Activated naive CD4-positive, alpha-beta T cell treated with anti-CD3 and anti-CD28 coated beads, Interleukin-2, amount 50 U/mL, for 72 hours (primary cell): ENCODE data around the gene NAPB. TPM values are rescaled to one million over a fixed set of nuclear protein-coding genes. Genes with fewer than 3 reads are reported as not detected.
A peak's percentile ranks its signal among the peaks of the same experiment; 100 is the strongest.

Experiments
- ATAC-seq, 2 donors: fragments of 150-1000 bp; cut with Tn5 transposase; 2 replicates each; pipeline ENCODE4 v1.10.0; 2021; ENCODE audit warnings: mild to moderate bottlenecking in 2 of 2, moderate library complexity in 2 of 2
- DNase-seq, 2 donors: peaks; one replicate each; pipeline ENCODE4 v3.0.0; 2021 to 2022; ENCODE audit warnings: low spot score in 2 of 2
- H3K27ac Mint-ChIP-seq, 2 donors: one replicate each; pipeline ENCODE4 v1.8.0; 2022; ENCODE audit warnings: mild to moderate bottlenecking in 2 of 2, mixed read lengths in 2 of 2
- H3K36me3 Mint-ChIP-seq, 2 donors: one replicate each; pipeline ENCODE4 v1.8.0; 2022; ENCODE audit warnings: mixed read lengths in 2 of 2
- H3K9me3 Mint-ChIP-seq, 2 donors: one replicate each; pipeline ENCODE4 v1.8.0; 2022; ENCODE audit warnings: mixed read lengths in 2 of 2
- total RNA-seq, 2 donors: library from RNA; stranded (reverse); gene quantifications; one replicate each; pipeline ENCODE4 v1.2.3, GENCODE V29; 2022

NAPB gene
- total RNA-seq, 2 donors from 2014 or later: 10.1 to 16.2 TPM

DNA sequence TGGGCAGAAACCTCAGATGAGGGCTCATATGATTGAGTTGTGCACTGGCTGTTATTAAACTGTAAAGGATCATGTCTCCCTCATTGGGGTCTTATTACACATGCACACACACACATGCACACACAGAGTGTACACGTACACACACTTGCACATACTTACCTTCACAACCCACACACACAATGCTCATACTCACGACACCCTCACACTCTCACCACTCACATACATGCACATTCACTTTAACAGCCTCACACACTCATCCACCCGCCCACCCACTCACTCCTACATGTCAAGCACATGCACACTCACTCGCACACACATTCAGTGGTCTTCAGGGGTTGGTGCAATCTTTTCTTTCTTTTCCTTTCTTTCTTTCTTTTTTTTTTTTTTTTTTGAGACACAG lies 23.6 kb upstream of the NAPB start:
- H3K27ac Mint-ChIP-seq: no peak overlapping the region

DNA sequence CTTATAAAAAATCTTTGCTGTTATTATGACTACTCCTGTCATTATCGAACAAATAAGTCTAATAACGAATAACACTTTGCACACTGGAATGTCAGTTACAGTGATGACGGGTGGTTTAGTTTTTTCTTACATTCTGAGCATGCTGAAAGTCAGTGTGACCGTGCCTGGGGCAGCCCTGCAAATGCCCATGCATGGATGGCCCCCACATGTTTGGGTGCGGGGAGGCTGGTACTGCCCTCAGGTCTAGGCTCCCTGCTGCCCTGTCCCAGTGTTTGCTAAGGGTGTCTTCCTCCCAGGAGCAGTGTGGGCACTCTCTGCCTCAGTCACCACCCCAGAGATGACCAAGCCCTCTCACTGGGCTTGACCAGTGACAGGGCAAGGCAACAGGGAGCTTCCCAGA lies 21.1 kb upstream of the NAPB start:
- DNase-seq: no peak
- H3K36me3 Mint-ChIP-seq: no peaks in the 10 kb centered on the region
- no peak overlapping the region for H3K27ac Mint-ChIP-seq
- H3K9me3 Mint-ChIP-seq: no peaks in the 10 kb centered on the region
- no peak for ATAC-seq

More for the DNA sequence above, 23.6 kb upstream of the NAPB start:
- H3K9me3 Mint-ChIP-seq: no peaks in the 10 kb centered on the region
- no peak for DNase-seq
- ATAC-seq: no peak
- no peaks in the 10 kb centered on the region for H3K36me3 Mint-ChIP-seq

DNA sequence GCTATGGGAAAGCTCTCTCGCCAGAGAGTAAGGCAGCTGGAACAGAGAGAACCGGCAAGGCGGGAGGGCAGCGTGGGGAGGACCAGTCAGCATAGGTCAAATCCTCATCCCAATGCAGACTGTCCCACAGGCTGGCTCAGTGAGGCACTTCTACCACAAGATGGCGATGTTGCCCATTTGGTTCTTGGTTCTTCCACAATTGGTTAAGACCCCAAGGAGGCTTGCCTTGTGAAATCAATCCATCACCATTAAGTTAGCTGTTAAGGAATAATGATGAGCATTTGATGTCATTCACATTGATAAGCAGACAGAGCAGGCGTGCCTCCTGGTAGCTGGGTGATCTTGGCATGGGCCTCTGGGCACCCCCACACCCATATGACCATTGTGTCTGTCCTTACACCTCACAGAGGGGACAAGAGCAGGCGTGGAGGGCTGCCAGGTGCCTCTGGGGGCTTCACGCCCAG lies 20.6 kb upstream of the NAPB start:
- DNase-seq: peak in 1 of 2 donors; percentile 70
- Mint-ChIP-seq H3K9me3 (no peaks in the 10 kb centered on the region), H3K27ac (no peak overlapping the region), H3K36me3 (no peaks in the 10 kb centered on the region)
- peak; percentile 71 to 78 for ATAC-seq

DNA sequence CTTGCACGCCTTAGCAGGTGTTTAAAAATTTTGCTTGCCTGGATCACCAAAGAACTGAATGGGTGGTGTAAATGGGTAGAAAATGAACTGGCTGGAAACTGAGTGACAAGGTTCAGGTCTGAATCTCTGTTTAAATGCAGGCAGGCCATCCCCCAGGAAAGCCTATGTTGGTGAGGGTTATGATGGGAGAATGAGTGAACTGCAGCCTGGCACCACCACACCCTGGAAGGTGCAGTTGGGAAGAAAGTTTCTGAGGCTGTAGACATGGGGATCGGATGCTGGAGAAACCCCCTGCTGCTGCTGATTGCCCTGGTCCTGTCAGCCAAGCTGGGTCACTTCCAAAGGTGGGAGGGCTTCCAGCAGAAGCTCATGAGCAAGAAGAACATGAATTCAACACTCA lies 18.7 kb upstream of the NAPB start:
- Mint-ChIP-seq H3K9me3 (no peaks in the 10 kb centered on the region), H3K36me3 (no peaks in the 10 kb centered on the region), H3K27ac (no peak overlapping the region)
- DNase-seq: no peak
- no peak for ATAC-seq

DNA sequence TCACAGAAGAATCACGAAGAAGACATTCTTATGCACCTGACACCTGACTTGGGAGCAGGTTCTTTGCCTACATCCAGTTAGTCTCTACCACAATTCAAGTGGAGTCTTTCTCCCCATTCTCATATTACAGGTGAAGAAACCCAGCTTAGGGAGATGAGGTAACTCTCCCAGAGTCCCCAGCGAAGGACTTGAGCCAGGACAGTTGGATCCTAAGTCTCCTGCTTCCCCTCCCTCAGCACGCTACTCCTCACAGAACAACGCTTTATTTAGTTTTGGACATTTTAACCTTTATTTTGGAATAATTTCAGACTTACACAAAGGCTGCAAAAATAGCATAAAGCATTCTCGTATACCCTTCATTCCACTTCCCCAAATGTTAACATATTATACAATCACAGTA lies 17.4 kb upstream of the NAPB start:
- H3K9me3 Mint-ChIP-seq: no peaks in the 10 kb centered on the region
- no peaks in the 10 kb centered on the region for H3K36me3 Mint-ChIP-seq
- ATAC-seq (no peak), DNase-seq (no peak)
- H3K27ac Mint-ChIP-seq: no peak overlapping the region

DNA sequence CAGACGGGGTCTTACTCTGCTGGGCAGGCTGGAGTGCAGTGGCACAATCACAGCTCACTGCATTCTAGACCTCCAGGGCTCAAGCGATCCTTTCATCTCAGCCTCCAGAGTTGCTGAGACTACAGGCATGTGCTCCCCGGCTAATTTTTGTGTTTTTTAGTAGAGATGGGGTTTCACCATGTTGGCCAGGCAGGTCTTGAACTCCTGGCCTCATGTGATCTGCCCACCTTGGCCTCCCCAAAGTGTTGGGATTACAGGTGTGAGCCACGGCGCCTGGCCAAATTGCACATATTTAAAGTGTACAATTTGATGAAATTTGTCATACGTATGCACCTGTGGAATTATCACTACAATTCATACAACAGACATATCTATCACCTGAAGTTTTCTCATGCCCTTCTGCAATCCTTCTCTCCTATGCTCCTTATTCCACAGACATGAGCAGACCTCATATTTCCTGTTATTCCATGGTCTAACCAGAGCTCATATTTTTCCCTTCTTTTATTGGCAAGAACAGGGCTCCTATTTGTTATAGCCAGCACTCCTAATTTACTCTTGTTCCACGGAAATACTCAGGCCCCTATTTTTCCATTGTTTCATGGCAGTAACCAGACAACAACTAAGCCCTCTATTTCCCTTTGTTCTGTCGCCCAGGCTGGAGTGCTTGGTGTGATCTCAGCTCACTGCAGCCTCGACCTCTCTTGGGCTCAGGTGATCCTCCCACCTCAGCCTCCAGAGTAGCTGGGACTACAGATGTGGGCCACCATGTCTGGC lies 16.0 kb upstream of the NAPB start:
- H3K36me3 Mint-ChIP-seq: no peaks in the 10 kb centered on the region
- DNase-seq (no peak), ATAC-seq (no peak)
- no peaks in the 10 kb centered on the region for H3K9me3 Mint-ChIP-seq
- H3K27ac Mint-ChIP-seq: peak overlapping the region in 1 of 2 donors; percentile 51

DNA sequence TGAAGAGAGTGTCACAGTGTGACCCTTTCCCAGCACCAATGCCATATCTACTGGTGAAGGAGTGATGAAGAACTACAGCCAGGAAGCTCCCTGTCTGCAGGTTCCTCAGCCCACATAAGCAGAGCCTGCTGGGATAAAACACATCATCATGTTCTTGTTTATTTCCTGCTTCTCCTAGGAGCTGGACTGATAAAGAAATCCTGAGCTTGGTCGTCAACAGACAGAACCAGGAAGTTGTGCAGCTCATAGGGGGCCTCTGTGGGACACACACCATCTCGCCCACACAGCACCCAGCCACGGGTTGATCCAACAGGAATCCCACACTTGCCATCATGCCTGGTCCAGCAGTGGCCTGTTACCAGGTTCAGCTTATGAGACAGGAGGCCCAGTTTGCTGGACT lies 15.4 kb upstream of the NAPB start:
- no peak for DNase-seq
- no peaks in the 10 kb centered on the region for H3K9me3 Mint-ChIP-seq
- no peaks in the 10 kb centered on the region for H3K36me3 Mint-ChIP-seq
- no peak overlapping the region for H3K27ac Mint-ChIP-seq
- no peak for ATAC-seq

DNA sequence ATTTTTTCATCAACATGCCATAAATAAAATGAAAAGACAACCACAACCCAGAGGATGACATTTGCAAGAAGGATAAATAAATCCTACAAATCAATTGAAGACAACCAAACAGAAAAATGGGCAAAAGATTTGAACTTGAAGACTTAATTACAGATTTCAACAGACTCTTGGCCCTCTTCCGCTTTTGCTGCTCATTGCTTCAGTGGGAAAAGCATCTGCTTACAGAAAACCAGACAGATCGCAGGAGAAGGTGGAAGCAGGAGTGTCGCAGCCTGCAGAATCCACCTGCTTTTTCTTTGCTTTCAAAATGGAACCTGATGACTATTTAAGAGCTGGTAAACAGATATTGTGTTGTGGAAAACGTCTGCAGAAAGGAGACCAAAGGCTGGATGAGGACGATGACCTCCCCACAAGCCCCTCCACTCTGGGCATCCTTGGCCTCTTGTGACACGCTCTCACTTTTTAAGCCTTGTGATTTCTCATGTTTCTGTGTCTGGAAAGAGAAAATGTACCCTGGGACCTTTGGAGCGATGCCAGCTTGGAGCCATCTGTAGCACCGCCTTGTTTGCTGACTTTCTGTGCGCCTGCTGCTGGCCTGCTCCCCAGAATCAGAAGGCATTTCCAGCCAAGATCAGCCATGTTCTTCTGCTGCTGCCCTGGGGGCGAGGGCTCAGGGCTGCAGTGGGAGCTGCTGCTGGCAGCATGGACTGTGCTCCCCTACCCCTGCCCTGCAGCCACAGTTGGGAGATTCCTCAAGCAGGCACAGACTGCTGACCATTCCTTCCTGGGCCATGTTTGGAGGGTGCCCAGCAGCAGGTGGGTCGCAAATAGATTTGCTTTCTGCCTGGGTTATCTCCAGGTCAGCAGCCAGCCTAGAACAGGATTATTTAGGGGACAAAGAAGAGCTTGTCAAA lies 14.6 kb upstream of the NAPB start:
- ATAC-seq: no peak
- Mint-ChIP-seq H3K27ac (no peak overlapping the region), H3K9me3 (no peaks in the 10 kb centered on the region), H3K36me3 (no peaks in the 10 kb centered on the region)
- no peak for DNase-seq

DNA sequence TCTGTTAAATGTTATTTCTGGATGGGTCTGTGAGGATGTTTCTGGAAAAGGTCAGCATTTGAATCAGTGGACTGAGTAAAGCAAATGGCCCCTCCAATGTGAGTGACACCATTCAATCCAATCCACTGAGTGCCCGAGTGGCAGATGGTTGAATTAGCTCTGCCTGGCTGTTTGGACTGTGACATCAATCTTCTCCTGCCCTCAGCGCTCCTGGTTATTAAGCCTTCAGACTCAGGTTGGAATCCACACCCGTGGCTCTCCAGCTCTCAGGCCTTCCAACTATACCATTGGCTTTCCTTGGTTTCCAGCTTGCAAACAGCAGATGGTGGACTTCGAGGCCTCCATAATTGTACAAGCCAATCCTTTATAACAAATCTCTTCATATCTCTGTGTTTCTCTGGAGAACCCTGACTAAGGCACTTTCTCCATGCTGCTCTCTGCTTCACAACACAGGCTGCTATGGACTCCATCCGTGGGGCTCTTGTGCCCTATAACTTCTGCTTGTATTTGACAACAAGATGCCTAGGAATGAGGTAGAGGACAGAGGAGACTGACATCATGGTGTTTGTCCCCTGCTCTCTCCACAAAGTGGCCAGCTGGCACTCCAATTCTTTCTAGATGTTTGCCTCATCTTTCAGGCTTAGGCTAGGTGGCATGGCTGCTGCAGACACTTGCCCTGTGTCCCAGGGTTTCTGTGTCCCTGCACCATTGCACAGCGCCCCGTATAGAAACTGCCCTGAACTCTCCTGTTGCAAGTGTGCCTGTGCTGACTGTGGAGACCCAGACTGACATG lies 13.4 kb upstream of the NAPB start:
- Mint-ChIP-seq H3K27ac (no peak overlapping the region), H3K9me3 (no peaks in the 10 kb centered on the region), H3K36me3 (no peaks in the 10 kb centered on the region)
- ATAC-seq (no peak), DNase-seq (no peak)

DNA sequence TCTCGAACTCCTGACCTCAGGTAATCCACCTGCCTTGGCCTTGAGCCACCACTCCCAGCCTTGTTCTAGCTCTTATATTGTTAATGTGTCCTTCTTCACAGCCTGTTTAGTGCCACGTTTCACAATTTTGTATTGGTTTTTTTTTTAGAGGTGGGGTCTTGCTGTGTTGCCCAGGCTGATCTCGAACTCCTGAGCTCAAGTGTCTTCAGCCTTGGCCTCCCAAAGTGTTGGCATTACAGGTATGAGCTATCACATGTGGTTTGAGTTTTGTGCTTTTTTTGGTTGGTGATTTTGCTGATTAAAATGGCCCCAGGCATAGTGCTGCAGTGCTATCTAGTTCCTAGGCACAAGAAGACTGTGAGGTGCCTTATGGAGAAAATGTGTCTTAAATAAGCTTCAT lies 12.3 kb upstream of the NAPB start:
- ATAC-seq (no peak), DNase-seq (no peak)
- Mint-ChIP-seq H3K36me3 (no peaks in the 10 kb centered on the region), H3K27ac (no peak overlapping the region), H3K9me3 (no peaks in the 10 kb centered on the region)

DNA sequence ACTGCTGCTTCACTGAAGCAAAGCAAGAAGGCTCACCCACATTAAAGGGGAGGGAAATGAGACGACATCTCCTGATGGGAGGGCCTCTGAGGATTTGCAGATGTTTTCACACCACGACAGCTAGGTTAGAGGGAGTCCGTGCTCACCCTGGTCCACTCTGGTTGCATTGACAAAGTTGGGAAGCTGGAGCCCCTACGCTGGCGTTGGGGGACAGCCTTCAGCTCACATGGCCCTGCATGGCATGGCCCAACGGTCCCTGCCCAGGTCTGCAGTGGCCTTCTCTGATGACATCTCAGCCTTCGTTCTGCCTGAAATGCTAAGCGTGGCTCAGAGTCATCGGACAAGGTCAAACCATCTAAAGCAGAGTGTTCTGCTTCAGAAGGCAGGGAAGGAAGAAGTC lies 3.8 kb upstream of the NAPB start:
- H3K27ac Mint-ChIP-seq: no peak overlapping the region
- ATAC-seq (no peak), DNase-seq (no peak)
- H3K9me3 Mint-ChIP-seq: no peaks in the 10 kb centered on the region
- peaks cover 0 to 1% of the 10 kb centered on the region in 2 donors for H3K36me3 Mint-ChIP-seq

DNA sequence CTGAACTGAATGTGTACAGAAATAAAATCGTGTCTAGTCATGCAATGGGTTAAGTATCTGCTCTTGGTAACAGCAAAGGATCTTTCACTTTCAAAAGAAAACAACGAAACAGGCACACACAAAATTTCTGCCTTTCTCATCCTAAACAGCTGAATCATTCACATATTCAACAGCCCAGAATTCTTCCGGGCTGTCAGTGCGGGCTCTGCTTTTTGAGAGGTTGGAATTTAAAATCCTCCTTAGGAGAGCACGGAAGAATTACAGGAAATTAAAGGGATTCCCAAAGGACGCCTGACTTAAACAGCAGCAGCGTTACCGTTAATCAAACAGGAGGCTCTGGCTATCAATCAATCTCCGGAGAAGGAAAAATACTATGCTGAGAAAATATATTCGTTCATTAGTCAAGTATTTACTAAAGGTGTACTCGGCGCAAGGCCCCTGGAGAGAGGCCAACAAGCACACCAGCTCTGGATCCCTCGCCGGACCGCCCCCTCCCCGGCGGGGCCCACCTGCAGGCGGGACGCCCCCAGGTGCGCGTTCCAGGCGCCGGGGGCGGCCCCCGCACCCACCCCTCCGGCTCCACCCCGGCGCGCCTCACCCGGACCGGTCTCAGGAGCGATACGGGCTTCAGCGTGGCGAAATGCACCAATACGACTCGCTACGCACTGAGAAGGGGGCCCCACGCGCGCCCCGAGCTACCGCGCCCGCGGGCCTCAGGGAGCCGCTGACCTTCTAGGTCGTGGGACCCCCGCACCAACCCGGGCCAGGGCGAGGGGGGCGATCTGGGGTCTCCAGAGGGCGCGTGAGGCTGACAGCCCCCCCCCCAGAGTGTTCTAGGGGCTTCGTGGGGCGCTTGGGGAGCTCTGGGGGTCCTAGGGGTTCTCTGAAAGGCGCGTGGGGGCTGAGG lies 1.0 kb downstream of the NAPB start:
- ATAC-seq (peak; percentile 25 to 40), DNase-seq (peak; percentile 27 to 61)
- Mint-ChIP-seq H3K9me3 (no peaks in the 10 kb centered on the region), H3K36me3 (peaks cover 0 to 6% of the 10 kb centered on the region in 2 donors), H3K27ac (peak overlapping the region; percentile 88 to 95)

DNA sequence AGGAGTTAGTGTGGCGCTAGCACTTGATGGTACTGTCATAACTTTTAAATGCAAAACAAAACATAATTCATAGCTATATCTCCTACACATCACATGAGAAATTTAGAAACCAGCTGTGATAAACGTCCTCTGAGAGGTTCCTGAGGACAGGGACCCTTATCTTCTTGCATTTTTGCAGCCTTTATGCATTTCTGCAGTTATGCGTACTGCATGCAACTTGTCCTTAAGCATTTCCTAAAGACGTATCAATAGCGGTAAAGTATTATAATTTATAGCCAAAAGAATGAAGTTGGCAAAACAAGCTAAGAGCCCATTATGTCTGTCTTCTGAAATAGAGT lies 1.7 kb downstream of the NAPB start:
- Mint-ChIP-seq H3K27ac (peak overlapping the region; percentile 88 to 95), H3K9me3 (no peaks in the 10 kb centered on the region), H3K36me3 (peaks cover 0 to 6% of the 10 kb centered on the region in 2 donors)
- no peak for DNase-seq
- no peak for ATAC-seq

DNA sequence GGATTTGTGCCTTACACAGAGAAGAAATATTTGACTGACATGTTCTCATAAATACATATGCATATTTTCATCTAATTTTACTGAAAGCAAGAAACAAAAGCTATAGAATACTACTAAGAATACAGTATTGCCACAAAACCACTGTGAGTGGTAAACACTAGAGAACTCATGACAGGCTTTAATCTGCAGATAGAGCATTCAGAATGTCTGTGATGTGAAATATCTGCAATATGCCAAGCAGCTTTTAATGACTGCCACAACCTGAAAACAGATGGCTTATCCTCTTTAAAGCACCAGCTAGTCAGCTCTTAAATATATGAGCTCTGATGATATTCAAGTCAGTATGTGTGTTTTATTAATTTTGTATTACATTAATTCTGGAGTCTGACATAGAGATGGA lies 3.4 kb downstream of the NAPB start:
- no peak for DNase-seq
- no peak for ATAC-seq
- no peaks in the 10 kb centered on the region for H3K9me3 Mint-ChIP-seq
- no peak overlapping the region for H3K27ac Mint-ChIP-seq
- H3K36me3 Mint-ChIP-seq: peaks cover 0 to 6% of the 10 kb centered on the region in 2 donors

DNA sequence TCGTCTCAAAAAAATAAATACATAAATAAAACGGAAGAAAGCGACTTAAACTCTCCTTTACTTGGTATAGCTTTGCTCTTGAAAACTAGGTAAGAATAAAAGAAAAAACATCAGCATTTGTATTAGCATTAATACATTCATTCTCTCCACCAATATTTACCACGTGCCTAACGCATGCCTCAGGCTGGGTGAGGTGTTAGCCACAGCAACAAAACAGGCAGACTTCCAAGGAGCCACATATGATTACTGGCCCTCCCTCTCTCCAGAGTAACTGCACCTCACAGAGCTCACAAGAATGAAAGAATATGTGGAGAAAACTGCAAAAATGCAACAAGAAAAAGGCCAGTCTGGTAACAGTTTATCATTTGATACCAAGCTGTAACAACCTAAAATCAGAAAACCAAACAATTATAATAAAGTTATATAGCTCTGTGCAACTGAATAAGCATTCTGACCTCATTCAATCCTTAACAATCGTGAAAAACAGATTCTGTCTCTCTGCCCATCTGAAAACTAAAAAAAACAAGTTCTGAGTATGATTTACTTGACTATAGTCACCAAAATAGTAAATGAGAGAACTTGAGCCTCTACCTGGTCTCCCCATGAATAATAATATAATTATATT lies 5.2 kb downstream of the NAPB start:
- Mint-ChIP-seq H3K36me3 (peaks cover 0 to 6% of the 10 kb centered on the region in 2 donors), H3K27ac (no peak overlapping the region), H3K9me3 (no peaks in the 10 kb centered on the region)
- ATAC-seq (no peak), DNase-seq (no peak)

DNA sequence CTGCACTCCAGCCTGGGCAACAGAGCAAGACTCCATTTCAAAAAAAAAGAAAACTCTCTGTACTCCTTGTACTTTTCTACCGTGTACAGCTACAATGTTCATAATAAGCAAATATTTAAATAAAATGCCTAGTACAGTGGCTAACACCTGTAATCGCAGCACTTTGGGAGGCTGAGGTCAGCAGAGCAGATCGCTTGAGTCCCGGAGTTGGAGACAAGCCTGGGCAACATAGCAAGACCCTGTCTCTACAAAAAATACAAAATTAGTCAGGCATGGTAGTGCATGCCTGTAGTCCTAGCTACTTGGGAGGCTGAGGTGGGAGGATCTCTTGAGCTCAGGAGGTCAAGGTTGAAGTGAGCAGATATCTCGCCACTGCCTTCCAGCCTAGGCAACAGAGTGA lies 5.7 kb downstream of the NAPB start:
- Mint-ChIP-seq H3K27ac (no peak overlapping the region), H3K36me3 (peaks cover 0 to 6% of the 10 kb centered on the region in 2 donors), H3K9me3 (no peaks in the 10 kb centered on the region)
- ATAC-seq: no peak
- DNase-seq: no peak
